ENCODE results near the gene TREM2. TPM values are rescaled to one million over a fixed set of nuclear protein-coding genes. Genes with fewer than 3 reads are reported as not detected.
A peak's percentile ranks its signal among the peaks of the same experiment; 100 is the strongest.
"Not testable (repeated sequence)": the region's sequence is repeated elsewhere in the genome, so short reads cannot be mapped to it uniquely, and the experiment has no call there.

Gene TREM2
- total and polyA plus RNA-seq, 4 experiments from 2014 or later: 2.7 to 4.0 TPM; not detected in 2

- peaks cover 24% of the 10 kb centered on the region for H3K4me1 ChIP-seq (ENCODE audit: insufficient read depth, low read length)
Observed at GRCh38 chr6:41191569-41191968, 28.7 kb upstream of the TREM2 start.

GRCh38 chr6:41190791-41191190 is 27.9 kb upstream of the TREM2 start:
- H3K27ac Mint-ChIP-seq: peak overlapping the region in 2 of 7 donors; percentile 10 to 24

More at GRCh38 chr6:41191569-41191968, 28.7 kb upstream of the TREM2 start:
- no peaks in the 10 kb centered on the region for H3K27me3 ChIP-seq (ENCODE audit: insufficient read depth, low read length)
- ChIA-PET POLR2A (ENCODE audit: partially characterized antibody) (no interaction called here), CTCF (ENCODE audit: partially characterized antibody) (interaction anchor here (0.7 to 1.7 kb wide), 6 partner anchors 8 to 128 kb away, joined by 3 to 8 read pairs (median 6); partner anchors contain the start of gene TREML2)
- Mint-ChIP-seq H3K4me3 (no peak overlapping the region), H3K27me3 (no peaks in the 10 kb centered on the region), H3K9me3 (peaks cover 0 to 9% (median 3%) of the 10 kb centered on the region in 8 donors), H3K4me1 (peaks cover 20 to 40% (median 32%) of the 10 kb centered on the region in 4 donors), H3K27ac (peak overlapping the region in 1 of 7 donors; percentile 13), H3K36me3 (peaks cover 8 to 18% of the 10 kb centered on the region in 2 donors)
- H3K36me3 ChIP-seq (ENCODE audit: insufficient read depth, low read length): no peaks in the 10 kb centered on the region
- H3K4me3 ChIP-seq (ENCODE audit: low read length in 2 of 2): no peak overlapping the region
- intact Hi-C loops (cut with micrococcal nuclease): no loop called here
- H3K9me3 ChIP-seq (ENCODE audit: control insufficient read depth in 1 of 2, low read length in 2 of 2): no peaks in the 10 kb centered on the region
- peak in 2 of 5 donors; percentile 13 to 19 for DNase-seq
- H3K27ac ChIP-seq (ENCODE audit: low read depth, low read length): no peak overlapping the region

GRCh38 chr6:41189967-41190366 is 27.1 kb upstream of the TREM2 start:
- peaks cover 7 to 18% of the 10 kb centered on the region in 2 donors for H3K36me3 Mint-ChIP-seq
- no peak for DNase-seq
- Histone ChIP-seq H3K27ac (ENCODE audit: low read depth, low read length) (no peak overlapping the region), H3K36me3 (ENCODE audit: insufficient read depth, low read length) (no peaks in the 10 kb centered on the region), H3K4me1 (ENCODE audit: insufficient read depth, low read length) (peaks cover 24% of the 10 kb centered on the region), H3K27me3 (ENCODE audit: insufficient read depth, low read length) (no peaks in the 10 kb centered on the region), H3K4me3 (ENCODE audit: low read length in 2 of 2) (no peak overlapping the region), H3K9me3 (ENCODE audit: control insufficient read depth in 1 of 2, low read length in 2 of 2) (no peaks in the 10 kb centered on the region)
- POLR2A ChIA-PET (ENCODE audit: partially characterized antibody): no interaction called here
- H3K27me3 Mint-ChIP-seq: no peaks in the 10 kb centered on the region
- H3K9me3 Mint-ChIP-seq: peaks cover 0 to 9% (median 3%) of the 10 kb centered on the region in 8 donors
- CTCF ChIA-PET (ENCODE audit: partially characterized antibody): interaction anchor here (1.2 to 3.7 kb wide), 4 partner anchors 10 to 130 kb away, joined by 3 to 14 read pairs (median 4); partner anchors contain the start of gene TREML2
- peaks cover 21 to 32% (median 22%) of the 10 kb centered on the region in 4 donors for H3K4me1 Mint-ChIP-seq
- H3K27ac Mint-ChIP-seq: no peak overlapping the region
- H3K4me3 Mint-ChIP-seq: no peak overlapping the region
- intact Hi-C loops (cut with micrococcal nuclease): no loop called here

More at GRCh38 chr6:41190791-41191190, 27.9 kb upstream of the TREM2 start:
- H3K36me3 Mint-ChIP-seq: peaks cover 8 to 18% of the 10 kb centered on the region in 2 donors
- Histone ChIP-seq H3K27me3 (ENCODE audit: insufficient read depth, low read length) (no peaks in the 10 kb centered on the region), H3K4me1 (ENCODE audit: insufficient read depth, low read length) (peaks cover 24% of the 10 kb centered on the region), H3K36me3 (ENCODE audit: insufficient read depth, low read length) (no peaks in the 10 kb centered on the region), H3K27ac (ENCODE audit: low read depth, low read length) (no peak overlapping the region), H3K4me3 (ENCODE audit: low read length in 2 of 2) (no peak overlapping the region), H3K9me3 (ENCODE audit: control insufficient read depth in 1 of 2, low read length in 2 of 2) (no peaks in the 10 kb centered on the region)
- intact Hi-C loops (cut with micrococcal nuclease): no loop called here
- CTCF ChIA-PET (ENCODE audit: partially characterized antibody): interaction anchor here (1.4 to 3.7 kb wide), 5 partner anchors 9 to 129 kb away, joined by 3 to 14 read pairs (median 6); partner anchors contain the start of gene TREML2
- DNase-seq: no peak
- POLR2A ChIA-PET (ENCODE audit: partially characterized antibody): no interaction called here
- no peaks in the 10 kb centered on the region for H3K27me3 Mint-ChIP-seq
- peaks cover 19 to 40% (median 28%) of the 10 kb centered on the region in 4 donors for H3K4me1 Mint-ChIP-seq
- H3K4me3 Mint-ChIP-seq: no peak overlapping the region
- H3K9me3 Mint-ChIP-seq: peaks cover 0 to 9% (median 3%) of the 10 kb centered on the region in 8 donors

GRCh38 chr6:41189046-41189445 is 26.1 kb upstream of the TREM2 start:
- H3K4me3 Mint-ChIP-seq; DNase-seq; intact Hi-C loops (cut with micrococcal nuclease); H3K27me3 Mint-ChIP-seq; H3K36me3 ChIP-seq (ENCODE audit: insufficient read depth, low read length); POLR2A ChIA-PET (ENCODE audit: partially characterized antibody); H3K27me3 ChIP-seq (ENCODE audit: insufficient read depth, low read length); H3K9me3 ChIP-seq (ENCODE audit: control insufficient read depth in 1 of 2, low read length in 2 of 2); H3K27ac ChIP-seq (ENCODE audit: low read depth, low read length); H3K4me3 ChIP-seq (ENCODE audit: low read length in 2 of 2); H3K9me3 Mint-ChIP-seq: not testable (repeated sequence)
- Mint-ChIP-seq H3K4me1 (peaks cover 17 to 25% (median 18%) of the 10 kb centered on the region in 4 donors), H3K27ac (peak overlapping the region in 1 of 7 donors; percentile 56), H3K36me3 (peaks cover 3 to 18% of the 10 kb centered on the region in 2 donors)
- CTCF ChIA-PET (ENCODE audit: partially characterized antibody): interaction anchor here (1.2 to 3.7 kb wide), 3 partner anchors 9 to 131 kb away, joined by 3 to 14 read pairs (median 5); partner anchors contain the start of gene TREML2
- peaks cover 24% of the 10 kb centered on the region for H3K4me1 ChIP-seq (ENCODE audit: insufficient read depth, low read length)

- Mint-ChIP-seq H3K27ac (peak overlapping the region in 2 of 7 donors; percentile 56 to 68), H3K4me1 (peaks cover 13 to 21% (median 16%) of the 10 kb centered on the region in 4 donors), H3K27me3 (no peaks in the 10 kb centered on the region), H3K9me3 (peaks cover 0 to 9% (median 3%) of the 10 kb centered on the region in 8 donors), H3K4me3 (no peak overlapping the region), H3K36me3 (peaks cover 3 to 15% of the 10 kb centered on the region in 2 donors)
- Histone ChIP-seq H3K4me1 (ENCODE audit: insufficient read depth, low read length) (peaks cover 24% of the 10 kb centered on the region), H3K36me3 (ENCODE audit: insufficient read depth, low read length) (no peaks in the 10 kb centered on the region), H3K27me3 (ENCODE audit: insufficient read depth, low read length) (no peaks in the 10 kb centered on the region), H3K9me3 (ENCODE audit: control insufficient read depth in 1 of 2, low read length in 2 of 2) (no peaks in the 10 kb centered on the region), H3K27ac (ENCODE audit: low read depth, low read length) (no peak overlapping the region), H3K4me3 (ENCODE audit: low read length in 2 of 2) (no peak overlapping the region)
- ChIA-PET POLR2A (ENCODE audit: partially characterized antibody) (no interaction called here), CTCF (ENCODE audit: partially characterized antibody) (interaction anchor here (1.3 to 3.7 kb wide), 2 partner anchors 11 to 116 kb away, joined by 3 to 14 read pairs; partner anchors contain the start of genes OARD1 and TREML2)
- no peak for DNase-seq
- intact Hi-C loops (cut with micrococcal nuclease): no loop called here
Observed at GRCh38 chr6:41187924-41188886, 25.3 kb upstream of the TREM2 start.

- no peak for DNase-seq
- Mint-ChIP-seq H3K27me3 (no peaks in the 10 kb centered on the region), H3K4me3 (no peak overlapping the region), H3K4me1 (peaks cover 17 to 20% (median 18%) of the 10 kb centered on the region in 4 donors), H3K9me3 (peaks cover 0 to 9% (median 3%) of the 10 kb centered on the region in 8 donors), H3K27ac (peak overlapping the region in 3 of 7 donors; percentile 4 to 79 (median 23)), H3K36me3 (peaks cover 0 to 14% of the 10 kb centered on the region in 2 donors)
- H3K9me3 ChIP-seq (ENCODE audit: control insufficient read depth in 1 of 2, low read length in 2 of 2): no peaks in the 10 kb centered on the region
- ChIA-PET CTCF (ENCODE audit: partially characterized antibody) (interaction anchor here (1.0 to 1.2 kb wide), 3 partner anchors 9 to 146 kb away, joined by 3 to 4 read pairs (median 4); no protein-coding TSS in a partner anchor), POLR2A (ENCODE audit: partially characterized antibody) (no interaction called here)
- H3K36me3 ChIP-seq (ENCODE audit: insufficient read depth, low read length): no peaks in the 10 kb centered on the region
- no peak overlapping the region for H3K27ac ChIP-seq (ENCODE audit: low read depth, low read length)
- H3K4me3 ChIP-seq (ENCODE audit: low read length in 2 of 2): no peak overlapping the region
- H3K4me1 ChIP-seq (ENCODE audit: insufficient read depth, low read length): peaks cover 18% of the 10 kb centered on the region
- intact Hi-C loops (cut with micrococcal nuclease): no loop called here
- no peaks in the 10 kb centered on the region for H3K27me3 ChIP-seq (ENCODE audit: insufficient read depth, low read length)
Observed at GRCh38 chr6:41186031-41186562, 23.2 kb upstream of the TREM2 start.
